ENCODE results near the gene TST. TPM values are rescaled to one million over a fixed set of nuclear protein-coding genes. Genes with fewer than 3 reads are reported as not detected.

Gene TST
- total and polyA plus RNA-seq, 4 donors = 30.2 to 107 (median 56.7) TPM

DNA sequence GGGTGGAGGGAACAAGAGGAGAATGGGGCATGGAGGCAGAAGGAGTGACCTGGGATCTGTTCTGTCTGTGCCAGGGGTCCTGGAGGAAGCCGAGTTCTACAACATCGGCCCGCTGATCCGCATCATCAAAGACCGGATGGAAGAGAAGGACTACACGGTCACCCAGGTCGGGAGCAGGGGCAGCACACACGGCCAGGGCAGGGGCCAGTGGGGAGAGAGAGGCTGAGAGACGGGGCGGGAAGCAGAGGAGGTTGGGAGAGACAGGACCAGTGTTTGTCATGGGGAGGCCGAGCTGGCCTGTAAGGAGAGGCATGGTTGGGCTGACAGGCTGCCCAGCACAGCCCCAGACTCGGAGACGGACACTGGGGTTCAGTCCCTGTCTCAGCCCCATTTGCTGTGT lies 37.0 kb upstream of the TST start:
- ATAC-seq (ENCODE audit: insufficient read depth, low FRiP score) (no peak), DNase-seq (no peak)
- TF ChIP-seq, protein P1, sequence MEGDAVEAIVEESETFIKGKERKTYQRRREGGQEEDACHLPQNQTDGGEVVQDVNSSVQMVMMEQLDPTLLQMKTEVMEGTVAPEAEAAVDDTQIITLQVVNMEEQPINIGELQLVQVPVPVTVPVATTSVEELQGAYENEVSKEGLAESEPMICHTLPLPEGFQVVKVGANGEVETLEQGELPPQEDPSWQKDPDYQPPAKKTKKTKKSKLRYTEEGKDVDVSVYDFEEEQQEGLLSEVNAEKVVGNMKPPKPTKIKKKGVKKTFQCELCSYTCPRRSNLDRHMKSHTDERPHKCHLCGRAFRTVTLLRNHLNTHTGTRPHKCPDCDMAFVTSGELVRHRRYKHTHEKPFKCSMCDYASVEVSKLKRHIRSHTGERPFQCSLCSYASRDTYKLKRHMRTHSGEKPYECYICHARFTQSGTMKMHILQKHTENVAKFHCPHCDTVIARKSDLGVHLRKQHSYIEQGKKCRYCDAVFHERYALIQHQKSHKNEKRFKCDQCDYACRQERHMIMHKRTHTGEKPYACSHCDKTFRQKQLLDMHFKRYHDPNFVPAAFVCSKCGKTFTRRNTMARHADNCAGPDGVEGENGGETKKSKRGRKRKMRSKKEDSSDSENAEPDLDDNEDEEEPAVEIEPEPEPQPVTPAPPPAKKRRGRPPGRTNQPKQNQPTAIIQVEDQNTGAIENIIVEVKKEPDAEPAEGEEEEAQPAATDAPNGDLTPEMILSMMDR (IDR thresholded peaks at IDR 0.05; ENCODE audit: control extremely low read depth, extremely low read depth) = no peak
- Histone ChIP-seq H3K27me3 (ENCODE audit: control insufficient read depth in 3 of 3, insufficient read depth in 3 of 3, low read length in 2 of 3) (no peaks in the 10 kb centered on the region), H3K9ac (ENCODE audit: insufficient read depth in 1 of 2, low read length in 2 of 2) (no peak overlapping the region), H3K36me3 (ENCODE audit: control insufficient read depth in 4 of 4, insufficient read depth in 4 of 4, low read length in 4 of 4) (peaks cover 0 to 27% (median 7%) of the 10 kb centered on the region in 4 donors), H3K27ac (ENCODE audit: low read depth in 1 of 2, low read length in 1 of 2) (no peak overlapping the region), H3K9me3 (ENCODE audit: control insufficient read depth in 4 of 4, insufficient read depth in 3 of 4, low read length in 3 of 4) (no peaks in the 10 kb centered on the region), H3K4me1 (ENCODE audit: control insufficient read depth in 5 of 5, insufficient read depth in 5 of 5, low read length in 5 of 5) (peaks cover 0 to 8% (median 0%) of the 10 kb centered on the region in 5 donors), H3K4me3 (no peak overlapping the region)
- WGBS, 2 donors = 95 to 98% methylated on average over 13 of the region's 13 CpGs

- Histone ChIP-seq H3K36me3 (ENCODE audit: control insufficient read depth in 4 of 4, insufficient read depth in 4 of 4, low read length in 4 of 4) (peaks cover 0 to 18% (median 7%) of the 10 kb centered on the region in 4 donors), H3K4me3 (no peak overlapping the region), H3K4me1 (ENCODE audit: control insufficient read depth in 5 of 5, insufficient read depth in 5 of 5, low read length in 5 of 5) (peaks cover 0 to 8% (median 0%) of the 10 kb centered on the region in 5 donors), H3K27me3 (ENCODE audit: control insufficient read depth in 3 of 3, insufficient read depth in 3 of 3, low read length in 2 of 3) (no peaks in the 10 kb centered on the region), H3K9ac (ENCODE audit: insufficient read depth in 1 of 2, low read length in 2 of 2) (no peak overlapping the region), H3K27ac (ENCODE audit: low read depth in 1 of 2, low read length in 1 of 2) (no peak overlapping the region), H3K9me3 (ENCODE audit: control insufficient read depth in 4 of 4, insufficient read depth in 3 of 4, low read length in 3 of 4) (no peaks in the 10 kb centered on the region)
- no peak for ATAC-seq (ENCODE audit: insufficient read depth, low FRiP score)
- WGBS, 2 donors = 92 to 93% methylated on average over 20 of the region's 20 CpGs
- TF ChIP-seq, protein P1 (IDR thresholded peaks at IDR 0.05; ENCODE audit: control extremely low read depth, extremely low read depth) = no peak
- no peak for DNase-seq
Measured at GRCh38 chr22:37054600-37055365, 35.5 kb upstream of the TST start.

- 79 to 87% methylated on average over 8 of the region's 8 CpGs for WGBS, 2 donors
- ATAC-seq (ENCODE audit: insufficient read depth, low FRiP score) = no peak
- no peaks in the 10 kb centered on the region for H3K9me3 ChIP-seq (ENCODE audit: control insufficient read depth in 4 of 4, insufficient read depth in 3 of 4, low read length in 3 of 4)
- H3K36me3 ChIP-seq (ENCODE audit: control insufficient read depth in 4 of 4, insufficient read depth in 4 of 4, low read length in 4 of 4) = peaks cover 0 to 11% (median 7%) of the 10 kb centered on the region in 4 donors
- no peak overlapping the region for H3K27ac ChIP-seq (ENCODE audit: low read depth in 1 of 2, low read length in 1 of 2)
- H3K9ac ChIP-seq (ENCODE audit: insufficient read depth in 1 of 2, low read length in 2 of 2) = no peak overlapping the region
- TF ChIP-seq, protein P1 (IDR thresholded peaks at IDR 0.05; ENCODE audit: control extremely low read depth, extremely low read depth) = no peak
- H3K27me3 ChIP-seq (ENCODE audit: control insufficient read depth in 3 of 3, insufficient read depth in 3 of 3, low read length in 2 of 3) = no peaks in the 10 kb centered on the region
- H3K4me3 ChIP-seq = no peak overlapping the region
- DNase-seq = no peak
- peaks cover 0 to 8% (median 0%) of the 10 kb centered on the region in 5 donors for H3K4me1 ChIP-seq (ENCODE audit: control insufficient read depth in 5 of 5, insufficient read depth in 5 of 5, low read length in 5 of 5)
Measured at GRCh38 chr22:37054056-37054395, 34.8 kb upstream of the TST start.

Data from lung (tissue), 12 donors.